Stimulated activated CD8-positive, alpha-beta memory T cell treated with anti-CD3 and anti-CD28 coated beads, Interleukin-7, amount 100 ng/mL, for 24 hours (primary cell): Measurements from ENCODE around the gene RSF1.
"Not testable (repeated sequence)": the region's sequence is repeated elsewhere in the genome, so short reads cannot be mapped to it uniquely, and the experiment has no call there.

Source experiments
- DNase-seq: peaks from one replicate; pipeline ENCODE4 v3.0.0-alpha.2; 2020; ENCODE audit warnings: low read depth

The RSF1 gene

GRCh38 chr11:77820565-77821348, at the start of gene RSF1, which contains the start of gene AAMDC:
Gene RSF1 (minus strand): TSS chr11:77820722. CDS start chr11:77820714, 8 bp downstream.
Gene AAMDC (plus strand): TSS chr11:77821144. CDS start chr11:77842497, 21,353 bp downstream.
- DNase-seq = peak; percentile 92

- no peak for DNase-seq
These were observed 48.2 kb upstream of the RSF1 start for GRCh38 chr11:77868744-77869143.

GRCh38 chr11:77866336-77866735, 45.8 kb upstream of the RSF1 start:
- no peak for DNase-seq

- no peak for DNase-seq
These were observed 45.3 kb upstream of the RSF1 start for GRCh38 chr11:77865805-77866204.

GRCh38 chr11:77861444-77861843, 40.9 kb upstream of the RSF1 start:
- not testable (repeated sequence) for DNase-seq

GRCh38 chr11:77857906-77858457, 37.5 kb upstream of the RSF1 start:
- DNase-seq = not testable (repeated sequence)

GRCh38 chr11:77854838-77855237, 34.3 kb upstream of the RSF1 start:
- no peak for DNase-seq

GRCh38 chr11:77851503-77851902, 31.0 kb upstream of the RSF1 start:
- no peak for DNase-seq

- DNase-seq = not testable (repeated sequence)
These were observed 23.2 kb upstream of the RSF1 start for GRCh38 chr11:77843700-77844099.

GRCh38 chr11:77842441-77843121, 22.1 kb upstream of the RSF1 start:
- DNase-seq = no peak

- DNase-seq = no peak
These were observed 12.8 kb upstream of the RSF1 start for GRCh38 chr11:77833302-77833701.

GRCh38 chr11:77828926-77829325, 8.4 kb upstream of the RSF1 start:
- DNase-seq = no peak

GRCh38 chr11:77823775-77824174, 3.3 kb upstream of the RSF1 start:
- no peak for DNase-seq

GRCh38 chr11:77822126-77822525, 1.6 kb upstream of the RSF1 start:
- DNase-seq = not testable (repeated sequence)

GRCh38 chr11:77821349-77821851, 878 bp upstream of the RSF1 start:
- DNase-seq = no peak

GRCh38 chr11:77819921-77820564, 479 bp downstream of the RSF1 start:
- DNase-seq = peak; percentile 5

GRCh38 chr11:77819411-77819920, 1.1 kb downstream of the RSF1 start:
- DNase-seq = peak; percentile 64

GRCh38 chr11:77815459-77815858, 5.1 kb downstream of the RSF1 start:
- no peak for DNase-seq

- no peak for DNase-seq
These were observed 5.7 kb downstream of the RSF1 start for GRCh38 chr11:77814848-77815247.

GRCh38 chr11:77813256-77813655, 7.3 kb downstream of the RSF1 start:
- DNase-seq = no peak

GRCh38 chr11:77806993-77807392, 13.5 kb downstream of the RSF1 start:
- no peak for DNase-seq

- DNase-seq = no peak
These were observed 14.1 kb downstream of the RSF1 start for GRCh38 chr11:77806415-77806814.
